ENCODE data around the gene GLCCI1.

The GLCCI1 gene

DNA sequence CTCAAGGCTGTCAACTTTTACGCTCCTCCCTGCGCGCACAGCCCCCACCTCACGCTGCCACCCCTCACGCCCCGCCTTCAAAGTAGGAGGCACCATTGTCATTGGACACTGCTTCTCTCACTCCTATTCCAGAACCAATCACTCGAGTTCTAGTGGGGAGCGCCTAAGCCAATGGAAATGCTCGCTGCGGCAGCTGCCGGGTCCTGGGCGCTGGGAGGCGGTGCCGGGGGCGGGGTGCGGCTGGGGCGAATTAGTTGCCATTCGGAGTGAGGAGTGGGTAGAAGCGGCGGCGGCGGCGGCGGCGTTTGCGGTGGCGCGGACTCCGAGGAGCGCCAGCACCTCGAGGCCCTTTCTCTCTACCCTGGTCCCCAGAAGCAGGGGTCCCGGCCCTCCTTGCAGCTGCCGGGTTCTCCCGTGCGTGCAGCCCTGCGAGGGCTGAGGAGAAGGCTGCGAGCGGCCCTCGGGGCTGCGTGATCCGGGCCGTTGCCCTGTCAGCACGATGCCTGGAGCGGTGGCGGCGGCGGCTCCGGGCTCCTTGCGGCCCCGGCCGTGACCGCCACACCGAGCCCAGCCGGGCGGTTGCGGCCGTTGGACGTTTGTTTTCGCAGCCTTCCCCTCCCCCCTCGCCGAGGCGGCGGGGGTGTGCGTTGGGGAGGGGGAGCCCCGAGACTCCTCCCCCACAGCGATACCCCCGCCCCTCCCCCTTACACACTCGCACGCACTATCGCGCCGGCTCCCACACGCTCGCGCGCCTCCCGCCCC is at the start of gene GLCCI1:
TSS of gene GLCCI1 (plus strand) at position 253 of the 762 bp plus-strand sequence. CDS start 555 bp downstream, outside the sequence.
- DNase-seq, result peak; percentile 96 to 99

DNA sequence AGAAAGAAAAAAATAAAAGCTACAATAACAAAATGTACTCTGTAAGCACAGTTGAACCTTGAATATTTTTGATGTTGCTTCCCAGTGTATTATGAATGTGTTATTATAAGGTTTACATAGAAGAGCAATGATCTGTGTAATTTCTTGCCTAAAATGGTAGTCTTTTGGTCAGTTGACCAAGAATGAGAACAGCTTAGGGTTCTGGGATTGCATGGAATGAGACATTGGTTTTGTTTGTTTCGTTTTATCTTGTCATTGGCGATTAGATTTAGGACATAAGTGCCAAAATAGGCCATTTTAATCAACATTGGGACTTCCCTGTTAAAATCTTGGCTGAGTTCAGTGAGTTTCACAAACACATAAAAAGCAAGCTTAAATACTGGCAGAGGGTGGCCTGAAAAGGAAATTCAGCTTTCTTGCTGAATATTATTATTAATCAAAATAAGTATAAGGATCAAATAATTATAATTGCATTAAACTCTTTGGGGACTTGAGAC is 49.1 kb upstream of the GLCCI1 start:
- no peak for DNase-seq

DNA sequence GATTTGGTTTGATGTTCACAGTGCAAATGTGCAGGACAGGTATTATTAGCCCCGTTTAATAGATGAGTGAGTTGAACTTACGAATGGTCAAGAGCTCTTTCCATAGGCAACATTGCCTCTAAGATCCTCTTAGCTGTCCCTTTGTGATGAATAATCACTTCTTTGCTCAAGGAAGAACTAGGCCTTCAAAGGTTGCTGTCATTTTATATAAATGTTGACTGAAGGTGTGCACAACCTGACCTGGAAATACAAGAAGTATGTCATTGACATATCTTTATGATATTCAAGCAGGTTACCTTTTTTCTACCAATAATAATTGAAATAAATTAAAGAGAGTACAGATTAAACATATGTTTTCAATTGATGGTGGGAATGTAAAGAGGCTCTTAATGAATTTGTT is 48.5 kb upstream of the GLCCI1 start:
- no peak for DNase-seq

DNA sequence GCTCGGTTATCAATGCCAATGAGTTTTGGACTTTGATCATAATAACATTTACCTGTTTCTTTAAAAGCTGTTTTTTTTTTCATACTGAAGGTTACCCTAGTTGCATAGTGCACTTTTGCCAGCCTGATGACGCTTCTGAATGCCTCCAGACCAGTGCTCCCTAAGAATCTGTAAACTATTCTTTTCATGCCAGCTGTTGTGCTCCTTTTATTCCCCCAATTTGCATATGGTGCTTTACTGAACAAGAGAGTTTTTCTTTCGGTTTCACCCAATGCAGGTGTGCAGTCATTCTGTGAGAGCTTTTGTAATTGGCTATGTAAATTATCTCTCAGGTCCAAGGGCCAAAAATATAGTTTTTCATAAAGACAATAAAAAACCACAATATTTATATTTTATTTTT is 48.1 kb upstream of the GLCCI1 start:
- peak; percentile 91 to 93 for DNase-seq

DNA sequence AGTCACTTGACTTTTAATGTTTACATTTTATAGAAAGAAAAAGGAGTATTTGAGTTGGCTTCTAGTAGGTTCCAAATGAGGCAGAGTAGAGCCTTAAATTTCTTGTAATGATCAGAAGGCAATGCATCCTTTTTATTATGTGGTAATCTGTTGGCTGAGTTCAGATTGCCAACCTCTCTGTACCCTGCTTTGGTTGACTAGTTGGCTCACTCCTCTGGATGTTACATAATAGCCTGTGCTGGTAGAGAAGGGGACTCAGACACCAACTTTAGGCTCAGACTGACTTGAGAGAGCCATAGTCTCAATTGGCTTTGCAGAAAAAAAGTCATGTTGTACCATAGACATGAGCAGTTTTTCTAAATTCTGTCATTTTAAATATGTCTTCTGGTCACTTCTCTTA is 46.8 kb upstream of the GLCCI1 start:
- DNase-seq, result peak in 1 of 2 experiments; percentile 26

DNA sequence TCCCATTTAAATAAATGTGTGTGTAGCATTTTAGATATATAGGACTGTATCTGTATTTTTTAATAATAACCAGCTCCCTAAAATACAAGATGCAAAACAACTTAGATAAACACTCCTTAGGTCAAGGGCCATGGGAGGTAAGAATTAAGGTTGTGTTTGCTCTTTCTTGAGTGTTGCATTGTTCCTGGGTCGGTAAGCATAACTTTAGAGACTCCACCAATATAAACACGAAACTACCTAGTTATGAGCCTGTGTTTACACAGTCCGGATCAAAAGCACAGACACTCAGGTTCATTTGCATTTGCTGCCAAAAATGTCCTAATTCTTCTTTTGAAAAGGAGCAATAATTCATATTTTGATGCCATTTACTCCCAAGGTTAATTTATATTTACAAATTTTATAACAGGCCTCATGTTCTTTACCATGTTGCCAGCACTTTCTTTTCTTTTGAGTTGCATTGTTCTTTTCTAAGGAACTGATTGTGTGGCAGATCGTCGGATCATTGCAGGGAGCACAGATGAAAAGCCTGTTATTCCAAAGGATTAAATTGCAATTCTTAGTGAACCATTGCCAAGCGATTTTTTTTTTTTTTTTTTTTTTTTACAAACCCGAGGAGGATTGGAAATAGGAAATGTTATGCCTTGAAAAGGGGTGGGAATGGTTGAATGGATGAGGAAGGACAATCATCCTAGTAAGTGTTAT is 45.8 kb upstream of the GLCCI1 start:
- DNase-seq, result peak in 1 of 2 experiments; percentile 36

DNA sequence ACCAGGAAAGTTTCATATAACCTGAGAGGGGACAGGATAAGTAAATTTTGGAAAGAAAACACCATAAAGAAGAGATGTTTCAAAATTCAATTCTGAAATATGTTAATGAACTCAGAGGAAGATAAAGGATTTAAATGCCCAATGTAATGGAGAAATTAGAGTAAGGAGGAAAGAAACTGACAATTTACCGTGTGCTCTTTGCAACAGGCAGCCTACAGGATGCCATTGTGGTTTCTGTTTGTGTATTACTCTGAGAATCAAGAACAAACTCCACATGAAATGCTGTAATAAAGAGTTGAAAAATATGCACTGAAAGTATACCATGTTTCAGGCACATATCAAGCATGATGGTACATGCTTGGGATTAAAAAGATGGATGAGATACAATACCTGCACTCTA is 44.8 kb upstream of the GLCCI1 start:
- no peak for DNase-seq

DNA sequence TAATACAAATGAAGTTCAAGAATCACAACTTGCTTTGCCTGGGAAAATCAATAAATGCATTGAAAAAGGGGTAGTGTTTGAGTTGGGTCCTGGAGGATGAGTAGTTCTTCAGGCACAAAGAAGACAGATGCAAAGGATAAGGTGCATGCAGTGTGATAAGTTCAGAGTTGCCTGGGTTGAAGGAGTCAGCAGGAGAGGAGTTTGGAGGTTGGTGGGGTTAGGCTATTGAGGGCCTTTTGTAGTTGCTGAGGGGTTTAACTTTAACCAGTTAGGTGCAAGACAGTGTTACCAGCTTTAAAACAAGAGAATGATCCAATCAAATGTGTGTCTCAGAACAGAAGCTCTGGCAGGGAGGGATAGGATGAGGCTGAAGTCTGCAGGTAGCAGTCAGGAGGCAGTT is 44.3 kb upstream of the GLCCI1 start:
- DNase-seq, result no peak

DNA sequence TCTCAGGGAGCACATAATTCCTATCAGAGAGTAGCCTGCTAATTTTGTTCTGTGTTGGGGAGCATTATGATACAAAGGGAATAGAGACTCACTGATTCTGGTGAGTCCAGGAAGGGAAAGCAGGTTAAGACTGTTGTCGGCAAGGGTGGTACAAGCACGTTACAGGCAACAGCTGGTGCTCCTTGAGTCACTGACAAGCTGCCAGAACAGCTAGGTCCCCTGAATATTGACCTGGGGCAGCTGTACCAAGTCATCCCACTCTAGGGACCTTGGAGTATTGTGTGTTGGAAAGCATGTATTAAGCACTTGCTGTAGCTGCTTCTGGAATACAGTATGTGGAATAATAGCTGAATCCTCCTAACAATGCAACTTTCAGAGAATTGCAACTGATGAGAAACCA is 37.0 kb upstream of the GLCCI1 start:
- DNase-seq, result no peak

DNA sequence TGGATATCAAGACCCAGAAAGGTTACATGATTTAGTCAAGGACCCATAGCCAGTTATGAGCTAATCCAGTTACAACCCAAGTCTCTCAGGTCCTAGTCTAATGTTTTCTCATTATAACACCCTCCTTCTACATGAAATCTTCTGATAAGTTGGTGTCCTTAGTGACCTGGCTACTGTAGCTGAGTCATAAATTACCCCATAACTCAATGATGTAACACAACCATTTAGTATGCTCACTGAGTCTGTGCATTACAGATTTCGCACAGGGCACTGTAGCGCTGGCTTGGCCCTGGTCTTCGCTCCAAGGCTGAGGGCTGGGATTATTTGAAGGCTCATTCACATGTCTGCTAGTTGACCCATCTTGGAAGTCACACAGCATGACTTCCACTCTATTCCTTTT is 36.0 kb upstream of the GLCCI1 start:
- DNase-seq, result no peak

DNA sequence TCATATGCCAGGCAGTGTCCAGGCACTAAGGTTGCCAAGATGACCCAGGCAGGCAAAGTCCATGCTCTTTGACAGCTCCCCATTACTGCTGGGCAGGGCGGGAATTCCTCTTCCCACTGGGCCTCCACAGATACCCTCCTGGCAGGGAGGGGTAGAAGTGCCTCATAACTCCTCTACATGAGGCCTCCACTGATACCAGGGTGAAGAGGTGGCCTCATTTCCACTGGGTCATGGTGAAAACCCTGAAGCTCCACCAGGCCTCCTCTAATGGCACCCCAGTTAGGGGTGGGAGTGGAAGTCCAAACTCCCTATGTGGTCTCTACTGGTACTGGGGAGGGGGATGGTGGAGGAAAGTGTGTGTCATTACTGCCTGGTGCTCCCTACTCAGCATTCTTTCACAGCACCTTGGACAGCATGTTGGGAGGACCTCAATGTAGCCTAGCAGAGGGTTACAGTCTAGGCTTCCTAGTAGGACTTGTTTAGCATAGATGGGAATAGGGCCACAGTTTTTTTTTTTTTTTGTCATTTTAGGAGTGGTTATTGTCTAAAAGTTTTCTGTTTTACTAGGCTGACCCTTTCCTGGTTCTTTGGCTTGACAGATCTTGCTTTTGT is 34.6 kb upstream of the GLCCI1 start:
- no peak for DNase-seq

DNA sequence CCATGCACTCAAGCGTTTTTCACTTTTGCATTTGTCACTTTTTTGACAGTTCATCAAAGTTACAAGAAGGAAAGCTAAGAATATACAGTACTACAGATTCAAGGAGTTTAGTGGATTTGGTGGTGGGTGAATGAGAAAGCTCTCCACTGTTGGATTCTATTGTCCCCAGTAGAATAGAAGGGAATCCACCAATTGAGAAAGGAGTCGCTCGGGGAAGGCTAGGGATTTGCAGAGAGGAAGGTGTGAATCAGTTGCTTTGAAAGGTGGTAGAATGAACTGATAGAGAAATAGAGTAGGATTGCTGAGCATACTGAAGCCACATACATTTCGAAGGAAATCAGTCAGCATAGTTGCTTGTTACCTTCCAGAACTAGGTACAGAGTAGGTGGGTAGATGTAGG is 33.7 kb upstream of the GLCCI1 start:
- no peak for DNase-seq

DNA sequence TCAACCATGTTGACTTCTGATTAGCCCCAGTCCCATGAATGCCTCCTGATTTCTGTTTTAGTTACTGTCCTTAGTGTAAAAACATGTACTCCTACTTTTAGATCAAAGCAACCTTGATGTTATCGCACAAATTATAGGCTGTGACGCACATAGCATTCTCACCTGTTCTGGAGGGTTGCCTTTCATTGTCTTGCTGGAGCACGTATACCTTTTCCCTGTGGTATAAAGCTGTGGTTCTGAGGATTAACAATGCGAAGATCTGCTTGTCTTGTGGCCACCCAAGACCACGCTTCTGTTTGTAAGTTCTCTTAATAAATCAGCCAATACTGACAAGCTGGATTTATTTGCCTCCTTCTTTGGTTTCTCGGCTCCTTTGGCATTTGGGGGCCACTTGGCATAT is 30.1 kb upstream of the GLCCI1 start:
- no peak for DNase-seq

DNA sequence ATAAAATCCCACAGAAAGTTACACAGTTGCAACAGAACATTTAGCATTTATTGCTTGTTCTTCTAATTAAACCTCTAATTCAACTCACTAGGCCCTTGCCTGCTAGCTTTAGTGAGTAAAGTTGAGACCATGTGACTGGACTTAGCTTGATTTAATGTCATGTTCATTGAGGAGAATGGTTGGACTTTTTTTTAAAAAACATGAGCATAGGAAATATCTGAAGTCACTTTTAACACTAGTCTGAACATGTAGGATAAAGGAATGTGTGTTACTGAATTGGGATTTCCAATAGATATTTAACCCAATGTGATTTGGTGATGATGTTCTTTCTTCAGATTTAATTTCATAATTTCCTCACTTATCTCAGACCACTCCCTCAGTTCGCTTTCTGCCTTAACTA is 24.6 kb upstream of the GLCCI1 start:
- no peak for DNase-seq

DNA sequence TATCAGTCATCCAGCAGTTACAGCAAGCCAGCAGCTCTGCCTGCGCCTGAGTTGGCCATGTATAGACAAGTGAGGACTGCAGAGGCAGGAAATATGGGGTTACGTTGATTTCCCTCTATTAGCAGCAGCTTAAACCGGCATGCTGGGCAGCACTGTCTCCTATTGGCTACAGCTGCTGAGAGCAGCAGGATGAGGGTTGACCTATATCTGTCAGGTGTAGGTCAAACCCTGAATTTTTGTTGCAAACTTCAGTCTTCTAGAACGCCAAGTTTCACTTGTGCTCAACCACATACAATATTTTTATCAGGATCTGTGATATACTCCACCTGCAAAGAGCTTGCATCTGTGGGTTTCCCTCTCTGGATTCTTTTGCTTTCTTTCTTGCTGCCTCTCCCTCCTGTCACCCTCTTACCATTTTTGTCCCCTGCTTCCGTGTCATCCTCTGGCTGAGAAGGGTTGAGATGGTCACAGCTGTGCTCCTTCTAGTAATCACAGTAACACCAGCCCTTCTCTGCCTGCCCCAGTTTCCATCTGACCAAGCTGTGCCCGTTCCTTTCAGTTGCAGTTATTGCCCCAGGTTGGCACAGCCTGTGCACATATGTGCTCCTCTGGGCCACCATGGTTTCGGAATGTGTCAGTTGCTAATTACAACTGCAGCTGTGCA is 23.8 kb upstream of the GLCCI1 start:
- no peak for DNase-seq

DNA sequence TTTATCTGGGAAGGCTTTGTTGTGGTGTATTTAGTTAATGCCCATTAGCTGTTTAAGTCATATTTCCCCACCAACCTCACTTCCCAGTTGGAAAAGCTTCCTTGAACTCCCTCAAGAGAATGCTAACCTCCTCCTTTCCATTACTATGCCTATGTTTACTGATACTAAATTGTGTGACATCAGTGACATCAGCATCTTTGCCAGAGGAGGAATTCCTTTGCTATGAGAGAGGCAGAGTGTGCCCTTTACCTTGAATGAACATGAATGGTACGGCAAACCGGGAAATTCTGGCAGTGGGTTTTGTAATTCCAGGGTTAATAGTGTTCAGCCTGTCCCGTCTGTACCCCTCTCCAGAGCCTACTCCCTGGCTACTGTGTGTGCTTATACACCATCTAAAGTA is 22.1 kb upstream of the GLCCI1 start:
- no peak for DNase-seq

DNA sequence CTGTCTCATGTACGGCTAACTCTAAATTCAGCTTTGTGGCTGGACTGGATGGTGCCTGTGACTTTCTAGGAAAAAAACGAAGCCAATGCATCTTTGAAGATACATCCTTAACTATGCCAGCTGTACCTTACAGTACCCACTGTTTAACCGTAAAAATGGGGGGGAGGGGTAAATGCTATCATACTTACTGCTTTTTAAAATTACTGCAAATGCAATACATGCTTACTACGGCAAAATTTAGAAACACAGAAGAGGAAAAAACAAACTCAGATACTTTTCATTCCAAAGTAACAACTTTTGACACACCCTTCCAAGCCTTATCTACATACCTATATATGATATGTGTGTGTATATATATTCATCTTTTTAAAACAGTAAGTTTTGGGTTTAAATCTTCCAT is 20.4 kb upstream of the GLCCI1 start:
- DNase-seq, result no peak

DNA sequence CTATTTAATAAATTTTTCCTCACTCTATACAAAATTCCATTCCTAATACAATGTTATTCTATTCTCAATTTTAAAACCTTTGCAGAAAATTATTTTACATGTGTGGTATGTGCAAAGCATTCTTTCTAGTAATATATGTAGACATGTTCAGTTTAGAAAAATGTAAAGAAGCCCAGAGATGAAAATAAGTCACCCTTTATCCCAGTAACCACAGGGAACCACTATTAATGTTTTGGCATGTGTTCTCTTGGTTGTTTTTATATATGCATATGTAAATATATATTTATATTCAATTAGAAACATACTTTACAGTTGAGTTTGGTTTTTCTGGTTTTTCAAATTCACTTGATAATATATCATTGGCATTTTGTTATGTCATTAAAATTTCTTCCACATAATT is 14.8 kb upstream of the GLCCI1 start:
- no peak for DNase-seq

DNA sequence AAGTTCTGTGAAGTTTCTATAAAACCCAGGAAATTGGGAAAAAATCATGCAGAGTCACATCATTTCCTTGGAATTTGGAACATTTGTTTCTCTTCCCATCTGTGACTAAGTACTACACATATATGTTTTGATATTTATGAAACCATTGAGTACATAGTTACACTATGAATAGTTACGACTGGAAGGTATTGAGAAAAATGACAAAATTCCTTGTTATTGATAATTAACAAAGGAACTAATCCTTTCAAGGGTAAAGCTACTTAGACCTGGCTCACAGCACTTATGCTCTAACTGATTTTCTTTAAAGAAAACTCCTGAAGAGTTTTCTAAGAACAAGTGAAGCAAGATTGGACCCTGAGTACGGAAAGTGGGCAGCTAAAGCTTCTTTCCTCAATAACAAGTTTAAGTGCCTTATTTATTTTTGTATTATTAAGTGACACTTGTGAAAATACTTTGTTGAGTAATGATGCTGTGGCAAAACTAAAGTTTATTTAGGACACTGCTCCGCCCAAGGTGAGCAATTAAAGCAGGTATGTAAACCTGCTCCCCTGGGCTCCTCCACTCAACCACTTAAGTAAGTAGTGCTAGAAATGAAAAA is 12.0 kb upstream of the GLCCI1 start:
- DNase-seq, result no peak

DNA sequence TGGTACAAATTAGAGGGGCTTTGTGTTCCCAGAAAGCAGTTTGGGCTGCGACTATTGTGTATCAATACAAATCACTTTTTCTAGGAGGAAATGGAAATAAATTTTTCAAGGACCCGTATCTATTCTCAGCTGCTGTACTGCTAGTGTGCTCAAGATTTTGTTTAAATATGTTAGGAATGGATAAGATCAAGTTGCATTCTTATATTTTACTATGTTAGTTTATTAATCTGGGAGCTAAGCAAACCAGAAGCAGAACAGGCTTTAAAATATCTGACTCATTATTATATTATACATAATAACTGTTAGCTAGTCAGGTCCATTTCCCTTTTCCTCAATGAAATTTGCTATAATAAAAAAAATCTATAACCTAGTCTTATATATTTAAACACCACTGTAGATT is 11.1 kb upstream of the GLCCI1 start:
- no peak for DNase-seq

DNA sequence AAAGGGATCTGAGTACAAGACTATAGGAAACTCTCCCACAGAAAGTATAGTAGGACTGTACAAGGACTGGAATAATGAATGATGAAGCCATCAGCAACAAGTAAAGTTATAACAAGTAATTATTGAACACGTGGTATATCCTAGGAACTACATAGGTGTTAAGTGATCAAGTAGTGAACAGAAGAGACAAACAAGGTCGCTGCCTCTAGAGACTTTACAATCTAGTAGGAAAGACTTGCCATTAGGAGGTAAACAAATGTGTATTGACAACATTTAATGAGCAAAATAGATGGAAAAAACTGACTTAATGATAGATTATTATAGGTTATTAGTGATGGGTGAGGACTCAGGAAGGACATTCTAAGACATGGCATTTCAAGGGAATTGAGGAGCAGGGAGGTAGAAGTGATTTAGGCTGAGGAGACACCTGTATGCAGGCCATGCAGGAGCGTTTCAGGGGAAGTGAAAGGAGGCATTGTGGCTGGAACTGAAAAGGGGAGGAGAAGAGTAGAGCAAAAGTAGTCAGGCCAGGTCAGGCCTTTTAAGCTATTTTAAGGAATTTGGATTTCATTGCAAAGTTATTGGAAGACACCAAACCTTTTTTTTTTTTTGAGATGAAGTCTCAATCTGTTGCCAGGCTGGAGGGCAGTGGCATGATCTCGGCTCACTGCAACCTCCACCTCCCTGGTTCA is 8.5 kb upstream of the GLCCI1 start:
- DNase-seq, result no peak

DNA sequence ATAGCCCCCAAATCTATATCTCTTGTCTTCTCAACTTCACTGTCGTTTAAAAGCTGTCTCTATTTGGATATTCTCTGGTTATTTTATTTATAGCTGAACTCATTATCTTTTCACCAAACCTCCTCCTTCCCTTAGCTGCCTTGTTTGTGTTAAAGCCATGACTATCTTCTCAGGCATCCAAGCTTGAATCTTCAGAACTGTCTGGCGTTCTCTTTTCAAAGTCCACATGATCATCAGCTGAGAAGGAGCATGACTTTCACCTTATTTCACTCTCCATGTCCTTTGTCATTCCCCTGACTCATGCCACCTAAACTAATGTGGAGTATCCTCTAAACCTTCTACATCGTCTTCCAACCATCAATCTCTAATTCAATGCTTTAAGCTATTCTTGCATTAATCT is 5.7 kb upstream of the GLCCI1 start:
- DNase-seq, result no peak
